Cardiac ventricle fibroblast (primary cell): Measurements from ENCODE around the gene FOXE1. TPM values are rescaled to one million over a fixed set of nuclear protein-coding genes. Genes with fewer than 3 reads are reported as not detected.

Experiments
- total RNA-seq: library from RNA; depleted of rRNA; stranded (reverse); fragments of >200 nt; gene quantifications from 2 replicates; pipeline ENCODE4 v1.2.3, GENCODE V29; 2015

Gene FOXE1
- not detected in 2 replicates for total RNA-seq

GRCh38 chr9:97853056-97853843, at the start of gene FOXE1:
Gene FOXE1, plus strand, starts transcription at chr9:97853226. Its CDS starts 689 bp downstream, at chr9:97853915.

Other genes starting within 250 kb of the FOXE1 start
- gene TSTD2, start 219.9 kb upstream of the FOXE1 start, total RNA-seq, result 8.7 and 12.2 TPM in 2 replicates
- 19.8 and 20.8 TPM in 2 replicates for gene NCBP1, start 219.4 kb upstream of the FOXE1 start, total RNA-seq
- gene XPA, start 155.9 kb upstream of the FOXE1 start, total RNA-seq, result 7.9 and 12.0 TPM in 2 replicates
- gene TRMO, start 69.3 kb downstream of the FOXE1 start, total RNA-seq, result 9.8 and 17.2 TPM in 2 replicates
- not detected in 2 replicates for gene HEMGN, start 84.9 kb downstream of the FOXE1 start, total RNA-seq
- 22.3 and 31.8 TPM in 2 replicates for gene ANP32B, start 130.1 kb downstream of the FOXE1 start, total RNA-seq
- 81.5 and 81.9 TPM in 2 replicates for gene NANS, start 203.5 kb downstream of the FOXE1 start, total RNA-seq